HG03558 (cell line): ENCODE measurements around the gene HEPACAM2.
A peak's percentile ranks its signal among the peaks of the same experiment; 100 is the strongest.

Experiments used
- ATAC-seq: cut with Tn5 transposase; IDR thresholded peaks from one replicate; pipeline ENCODE4 v1.9.1; 2021; ENCODE audit warnings: moderate number of reproducible peaks; ENCODE audit not compliant: unreplicated experiment; ENCODE audit errors: extremely low read depth

HEPACAM2 gene

DNA sequence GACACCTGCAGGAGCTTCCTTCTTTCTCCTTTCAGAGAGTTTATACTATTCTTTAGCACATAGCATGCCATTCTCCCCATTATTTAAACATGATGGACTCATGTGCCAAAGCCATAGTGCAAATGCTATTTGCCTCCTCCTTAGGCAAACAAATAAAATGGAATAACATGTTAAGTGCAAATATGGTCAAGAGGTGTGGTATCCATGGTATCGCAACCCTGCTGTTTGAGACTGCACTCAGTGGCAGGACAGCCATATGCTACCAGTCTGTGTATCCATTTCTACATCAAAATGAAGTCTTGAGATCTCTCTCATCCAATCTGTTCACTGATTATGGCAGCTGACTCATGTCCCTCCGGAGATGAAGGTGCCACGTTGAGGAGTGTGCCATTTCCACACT is 22.8 kb downstream of the HEPACAM2 start:
- ATAC-seq: no peak

GRCh38 chr7:93202594-93203250 is 23.5 kb downstream of the HEPACAM2 start:
- no peak for ATAC-seq

- ATAC-seq: no peak
Observed at GRCh38 chr7:93198472-93198871, 27.8 kb downstream of the HEPACAM2 start.

DNA sequence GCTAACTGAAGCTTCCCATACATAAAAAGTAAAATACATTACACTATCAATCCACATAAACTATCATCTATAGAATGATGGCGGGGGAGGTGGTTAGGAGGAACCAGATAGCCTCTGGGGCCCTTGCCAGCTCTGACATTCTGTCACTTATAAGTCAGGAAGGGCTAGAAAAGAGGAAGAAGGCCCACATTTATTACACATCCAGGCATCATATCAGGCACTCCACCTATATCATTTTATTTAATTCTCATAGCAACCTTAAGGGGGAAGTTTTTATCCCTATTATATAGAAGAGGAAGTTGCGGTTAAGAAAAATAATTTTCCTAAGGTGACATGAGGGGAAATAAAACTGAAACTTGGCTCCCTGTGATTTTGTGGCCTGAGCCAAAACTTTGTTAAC is 29.9 kb downstream of the HEPACAM2 start:
- no peak for ATAC-seq

DNA sequence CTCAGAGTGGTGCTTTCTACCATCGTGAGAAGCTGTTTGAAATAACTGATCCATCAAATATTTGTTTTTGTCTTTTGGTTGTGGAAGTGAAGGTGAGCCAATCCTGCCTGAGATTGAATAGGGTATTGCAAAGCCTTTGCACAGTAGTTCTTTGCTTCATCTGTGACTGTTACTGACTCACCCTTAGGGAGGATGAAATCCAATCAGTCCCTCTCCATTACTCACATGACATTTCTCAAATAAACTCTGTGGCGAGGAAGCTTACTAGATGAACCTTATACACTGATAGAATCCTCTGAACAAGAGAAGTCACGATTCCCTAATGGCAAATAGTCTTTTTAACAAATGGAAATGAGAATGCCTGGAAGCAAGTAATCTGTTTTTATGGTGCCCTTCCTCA is 31.9 kb downstream of the HEPACAM2 start:
- ATAC-seq: no peak

DNA sequence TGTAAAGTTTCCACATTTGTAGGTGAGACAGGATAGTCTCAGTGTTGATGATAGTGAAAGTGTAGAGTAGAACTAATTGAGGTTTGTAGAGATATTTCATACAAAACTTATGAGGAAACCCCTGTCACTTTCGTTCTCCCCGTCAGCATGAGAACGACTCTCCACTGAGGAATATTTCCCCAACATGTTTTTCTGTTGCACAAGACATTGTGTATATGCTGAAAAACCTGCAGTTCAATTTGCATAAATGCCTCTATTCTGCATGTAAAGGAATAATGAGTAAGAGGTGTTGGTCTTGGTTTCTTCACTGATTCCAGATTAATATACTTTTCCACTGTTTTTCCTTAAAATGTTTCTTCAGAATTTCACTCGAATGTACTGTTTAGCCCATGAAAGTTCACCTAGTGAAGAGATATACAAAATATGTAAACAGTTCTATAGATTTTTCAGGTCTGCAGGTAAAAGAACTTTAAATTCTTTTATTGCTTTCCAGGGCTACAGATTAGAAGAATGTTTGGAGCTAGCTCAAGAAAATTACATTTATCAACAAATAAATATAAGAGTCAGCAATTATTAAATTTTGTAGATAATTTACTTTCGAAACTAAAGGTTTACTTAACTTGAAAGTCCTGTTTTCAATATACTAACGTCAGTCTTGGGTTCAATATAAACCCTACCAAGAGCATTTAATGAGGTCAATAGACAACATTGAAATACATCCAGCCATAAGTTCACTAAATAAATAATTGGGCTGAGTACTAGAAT is 37.2 kb downstream of the HEPACAM2 start:
- no peak for ATAC-seq

DNA sequence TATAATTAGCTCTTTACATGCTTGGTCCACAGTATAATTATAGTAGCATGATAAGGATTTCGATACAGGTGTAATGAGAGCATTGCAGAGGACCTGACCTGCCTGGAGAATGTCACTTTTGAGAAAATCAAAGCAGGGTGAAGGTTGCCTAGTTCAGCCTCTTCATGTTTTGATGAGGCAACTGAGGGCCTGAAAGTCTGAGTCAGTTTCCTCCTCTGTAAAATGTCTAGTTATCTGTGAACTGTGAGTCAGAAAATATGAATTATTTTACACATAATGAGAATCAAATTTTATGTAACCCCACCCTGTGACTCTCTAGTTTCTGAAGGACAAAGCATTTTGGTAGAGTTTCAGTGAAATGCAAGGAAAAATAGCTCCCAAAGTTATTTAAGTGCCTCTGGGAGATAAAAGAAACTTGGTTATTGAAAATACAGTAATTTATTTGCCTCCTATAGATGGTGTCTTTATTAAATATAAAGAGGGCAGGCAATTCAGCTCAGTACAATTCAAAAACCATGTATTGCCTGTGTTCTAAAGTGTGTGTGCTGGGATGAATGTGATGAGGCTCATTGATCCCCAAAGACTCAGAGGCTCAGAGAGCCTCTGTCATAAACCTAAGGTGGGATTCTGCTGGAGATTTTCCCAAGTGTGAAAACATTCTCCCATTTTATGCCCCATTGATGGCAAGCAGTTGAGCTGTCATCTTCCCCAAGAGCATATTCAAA is 40.8 kb downstream of the HEPACAM2 start:
- ATAC-seq: no peak

DNA sequence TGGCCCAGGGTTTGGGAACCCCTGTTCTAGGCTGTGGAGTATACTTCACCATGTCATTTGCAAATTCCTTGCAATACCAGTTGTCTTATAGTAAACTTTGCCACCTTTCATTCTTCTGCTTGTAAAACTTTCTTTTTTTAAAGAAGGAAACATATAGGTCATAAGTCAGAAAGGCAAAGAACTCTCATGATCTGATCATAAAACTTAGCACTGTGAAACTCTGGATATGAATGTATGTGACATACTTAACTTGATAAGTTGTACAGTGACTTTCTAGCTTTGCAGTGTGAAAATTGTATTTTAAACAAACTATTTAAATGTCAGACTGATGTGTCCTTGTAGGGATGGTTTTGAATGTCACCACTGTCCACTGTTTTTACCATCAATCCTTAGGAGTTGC is 47.1 kb downstream of the HEPACAM2 start:
- ATAC-seq: no peak

DNA sequence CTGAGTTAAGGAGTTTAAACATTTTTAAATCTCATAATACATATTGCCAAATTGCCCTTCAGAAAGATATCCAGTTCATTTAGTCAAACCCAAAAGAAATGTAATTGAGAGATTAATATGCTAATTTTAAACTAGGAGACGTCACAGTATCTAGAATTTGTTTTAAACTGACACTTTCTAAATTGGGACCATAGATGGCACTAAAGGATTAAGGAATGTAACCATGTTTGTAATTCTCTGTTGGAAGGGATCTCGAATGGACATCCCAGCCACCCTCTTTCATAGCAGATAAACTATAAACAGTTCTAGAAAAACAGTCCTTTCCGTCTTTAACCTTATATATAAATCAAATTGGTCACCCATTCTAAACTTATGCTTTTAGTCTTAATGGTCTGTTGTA is 48.1 kb downstream of the HEPACAM2 start:
- no peak for ATAC-seq

DNA sequence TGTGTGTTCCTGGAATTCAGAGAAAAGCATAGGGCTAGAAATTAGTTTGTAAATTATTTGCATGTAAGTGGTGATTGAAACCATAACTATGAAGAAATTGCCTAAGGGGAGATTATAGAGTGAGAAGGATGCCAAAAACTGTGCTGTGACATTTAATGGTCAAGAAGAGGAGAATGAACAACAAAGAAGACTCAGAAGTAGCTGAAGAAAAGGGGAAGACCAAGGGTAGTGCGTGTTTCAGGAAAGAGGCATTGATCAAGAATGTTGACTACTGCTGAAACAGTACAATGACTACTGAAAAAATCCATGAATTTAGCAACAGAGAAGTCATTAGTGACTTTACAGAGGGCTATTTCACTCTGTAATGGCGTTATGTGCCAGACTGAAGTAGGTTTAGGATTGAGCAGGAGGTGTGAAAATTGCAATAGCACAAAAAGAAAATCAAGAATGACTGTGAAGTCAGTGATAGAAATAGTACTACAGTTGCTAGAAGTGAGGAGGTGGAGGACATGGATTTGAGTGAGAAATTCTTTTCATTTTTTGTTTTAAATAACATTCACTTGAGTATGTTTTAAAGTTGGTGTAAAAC is 49.2 kb downstream of the HEPACAM2 start:
- no peak for ATAC-seq

GRCh38 chr7:93175219-93175618 is 51.0 kb downstream of the HEPACAM2 start:
- ATAC-seq: no peak

DNA sequence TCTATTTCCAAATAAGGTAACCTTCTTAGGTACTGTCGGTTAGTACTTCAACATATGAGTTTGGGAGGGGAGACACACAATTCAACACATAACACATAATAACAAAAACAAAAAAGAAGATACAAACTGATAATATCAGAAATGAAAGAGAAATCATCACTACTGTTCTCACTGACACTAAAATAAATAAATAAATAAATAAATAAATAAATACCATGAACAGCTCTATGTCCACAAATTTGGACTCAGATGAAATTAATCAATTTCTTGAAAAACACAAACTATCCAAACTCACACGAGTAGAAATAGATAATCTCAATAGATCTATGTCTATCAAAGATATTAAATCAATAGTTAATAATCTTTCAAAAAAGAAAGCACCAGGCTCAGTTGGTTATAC is 53.6 kb downstream of the HEPACAM2 start:
- ATAC-seq: no peak

- ATAC-seq: no peak
Observed at GRCh38 chr7:93171606-93172226, 54.6 kb downstream of the HEPACAM2 start.

DNA sequence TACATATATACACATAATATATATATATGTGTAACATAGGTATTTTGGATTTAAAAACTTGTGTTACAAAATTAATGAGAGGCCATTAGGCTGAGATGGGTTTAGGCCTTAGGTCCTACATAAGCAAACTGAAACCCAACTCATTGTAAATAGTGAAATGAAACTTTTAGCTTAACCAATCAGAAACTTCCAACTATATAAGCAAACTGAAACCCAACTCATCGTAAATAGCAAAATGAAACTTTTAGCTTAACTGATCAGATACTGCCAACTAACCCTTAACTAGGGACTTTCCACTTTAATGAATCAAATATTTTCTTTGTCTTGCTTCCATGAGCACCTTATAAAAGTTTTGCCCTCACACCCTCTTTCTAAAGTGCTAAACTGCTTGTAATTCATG is 60.8 kb downstream of the HEPACAM2 start:
- peak; percentile 98 for ATAC-seq

DNA sequence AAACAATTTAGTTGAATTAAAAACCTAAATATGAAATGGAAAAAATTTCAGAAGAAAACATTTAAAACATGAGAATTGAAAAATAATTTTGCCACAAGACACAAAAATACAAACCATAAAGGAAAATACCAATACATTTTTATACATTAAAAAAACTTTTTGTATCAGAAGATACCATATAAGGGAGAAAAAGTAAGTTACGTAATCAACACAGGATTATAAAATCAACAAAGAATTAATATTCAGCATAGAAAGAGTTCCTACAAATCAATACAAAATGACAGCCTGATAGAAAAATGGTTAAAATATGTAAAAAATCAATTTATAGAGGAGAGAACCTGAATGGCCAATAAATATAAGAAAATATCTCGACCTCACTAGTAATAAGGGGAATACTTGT is 61.5 kb downstream of the HEPACAM2 start:
- ATAC-seq: no peak

DNA sequence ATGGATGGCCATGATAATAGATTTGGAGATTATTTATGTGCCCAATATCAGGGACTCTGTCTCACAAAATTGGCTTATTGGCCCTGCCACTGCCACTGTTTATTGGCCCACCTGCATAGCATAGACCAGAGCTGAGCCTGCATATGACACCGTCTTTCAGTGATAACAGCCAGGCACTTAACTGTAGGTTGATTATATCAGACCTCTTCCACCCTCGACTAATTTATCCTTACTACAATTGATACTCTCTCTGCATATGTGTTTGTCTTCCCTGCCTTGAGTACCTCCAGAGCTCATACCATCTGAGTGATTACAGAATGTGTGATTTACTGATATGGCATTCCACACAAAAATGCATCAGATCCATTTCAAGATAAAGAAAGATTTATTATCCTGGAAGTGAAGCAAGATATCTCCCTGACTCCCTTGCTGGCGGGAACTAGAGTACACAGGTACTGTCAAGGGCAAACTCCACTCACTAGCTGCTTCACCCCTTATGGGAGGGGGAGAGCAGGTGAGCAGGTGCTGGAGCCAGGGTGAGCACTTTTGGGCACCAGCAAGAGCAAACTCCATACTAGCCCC is 65.0 kb downstream of the HEPACAM2 start:
- no peak for ATAC-seq

GRCh38 chr7:93160410-93160809 is 65.9 kb downstream of the HEPACAM2 start:
- no peak for ATAC-seq

GRCh38 chr7:93159490-93159889 is 66.8 kb downstream of the HEPACAM2 start:
- ATAC-seq: no peak

- no peak for ATAC-seq
Observed at GRCh38 chr7:93156884-93157283, 69.4 kb downstream of the HEPACAM2 start.

GRCh38 chr7:93150200-93150835 is 76.0 kb downstream of the HEPACAM2 start:
- no peak for ATAC-seq
